ENCODE measurements around the gene NIM1K. TPM values are rescaled to one million over a fixed set of nuclear protein-coding genes. Genes with fewer than 3 reads are reported as not detected.

Gene NIM1K
- 0.11 TPM in 2 replicates for polyA plus RNA-seq (2013)

GRCh38 chr5:43191740-43192557 lies at the start of gene NIM1K:
Gene NIM1K (plus strand): TSS chr5:43192225. CDS start chr5:43245776, 53,551 bp downstream.
- Histone ChIP-seq H3K27ac (ENCODE audit: low read depth, low read length) (no peak within 1 kb of the TSS), H3K4me2 (ENCODE audit: low read length) (peak within 1 kb of the TSS; percentile 94), H3K14ac (ENCODE audit: low read length) (no peak within 1 kb of the TSS), H3K9me3 (ENCODE audit: insufficient read depth, low read depth, low read length) (peaks cover 4% of the 10 kb centered on the region), H4K8ac (ENCODE audit: low read depth, low read length) (no peak within 1 kb of the TSS), H4K12ac (ENCODE audit: low read depth, low read length) (no peak within 1 kb of the TSS), H3K9ac (ENCODE audit: low read length) (no peak within 1 kb of the TSS), H4K91ac (ENCODE audit: low read depth, low read length) (no peak within 1 kb of the TSS), H2AFZ (ENCODE audit: insufficient read depth, low read length, poor library complexity) (peak within 1 kb of the TSS; percentile 1), H2BK12ac (ENCODE audit: low read length) (no peak within 1 kb of the TSS), H3K79me2 (ENCODE audit: control insufficient read depth, insufficient read depth, low read length, poor library complexity) (no peaks in the 10 kb centered on the region), H2BK5ac (ENCODE audit: low read depth, low read length, poor library complexity) (no peak within 1 kb of the TSS), H3K4ac (ENCODE audit: low read depth, low read length) (no peak within 1 kb of the TSS), H2BK120ac (ENCODE audit: insufficient read depth, low read length, poor library complexity) (no peak within 1 kb of the TSS), H3K23ac (ENCODE audit: low read length) (peak within 1 kb of the TSS; percentile 87), H3K27me3 (ENCODE audit: insufficient read depth, low read length) (peaks cover 22% of the 10 kb centered on the region), H3K36me3 (ENCODE audit: control insufficient read depth in 1 of 2, insufficient read depth in 2 of 2, low read length in 2 of 2) (no peaks in the 10 kb centered on the region), H3K4me1 (ENCODE audit: control insufficient read depth in 1 of 2, insufficient read depth in 2 of 2, low read length in 2 of 2) (peaks cover 6 to 12% of the 10 kb centered on the region in 2 experiments), H3K79me1 (ENCODE audit: low read length) (no peaks in the 10 kb centered on the region), H3K18ac (ENCODE audit: low read length) (no peak within 1 kb of the TSS), H2AK5ac (ENCODE audit: low read length) (no peak within 1 kb of the TSS), H3K4me3 (ENCODE audit: low read depth, low read length) (peak within 1 kb of the TSS; percentile 67)
- DNase-seq, result peak in 1 of 2 donors; percentile 58
- no CpG with 5 or more reads among the region's 64 CpGs for WGBS (ENCODE audit: extremely low coverage, insufficient coverage, insufficient read length)

- no CpG with 5 or more reads among the region's 3 CpGs for WGBS (ENCODE audit: extremely low coverage, insufficient coverage, insufficient read length)
- H3K4me2 ChIP-seq (ENCODE audit: low read length), result no peak overlapping the region
- H2AK5ac ChIP-seq (ENCODE audit: low read length), result no peak overlapping the region
Observed at GRCh38 chr5:43145071-43145470, 47.0 kb upstream of the NIM1K start.

GRCh38 chr5:43146958-43147357 lies 45.1 kb upstream of the NIM1K start:
- Histone ChIP-seq H3K4me3 (ENCODE audit: low read depth, low read length) (no peak overlapping the region), H4K91ac (ENCODE audit: low read depth, low read length) (no peak overlapping the region), H3K23ac (ENCODE audit: low read length) (no peak overlapping the region), H3K14ac (ENCODE audit: low read length) (no peak overlapping the region), H3K79me1 (ENCODE audit: low read length) (no peaks in the 10 kb centered on the region), H2BK5ac (ENCODE audit: low read depth, low read length, poor library complexity) (no peak overlapping the region), H3K18ac (ENCODE audit: low read length) (no peak overlapping the region), H3K36me3 (ENCODE audit: control insufficient read depth in 1 of 2, insufficient read depth in 2 of 2, low read length in 2 of 2) (peaks cover 5 to 12% of the 10 kb centered on the region in 2 experiments), H2BK12ac (ENCODE audit: low read length) (no peak overlapping the region), H3K27me3 (ENCODE audit: insufficient read depth, low read length) (no peaks in the 10 kb centered on the region), H2AK5ac (ENCODE audit: low read length) (no peak overlapping the region), H3K4ac (ENCODE audit: low read depth, low read length) (no peak overlapping the region), H3K9ac (ENCODE audit: low read length) (no peak overlapping the region), H4K12ac (ENCODE audit: low read depth, low read length) (no peak overlapping the region), H4K8ac (ENCODE audit: low read depth, low read length) (no peak overlapping the region), H3K27ac (ENCODE audit: low read depth, low read length) (no peak overlapping the region), H3K4me2 (ENCODE audit: low read length) (no peak overlapping the region), H3K79me2 (ENCODE audit: control insufficient read depth, insufficient read depth, low read length, poor library complexity) (no peaks in the 10 kb centered on the region), H3K4me1 (ENCODE audit: control insufficient read depth in 1 of 2, insufficient read depth in 2 of 2, low read length in 2 of 2) (no peaks in the 10 kb centered on the region), H2AFZ (ENCODE audit: insufficient read depth, low read length, poor library complexity) (no peak overlapping the region), H3K9me3 (ENCODE audit: insufficient read depth, low read depth, low read length) (no peaks in the 10 kb centered on the region), H2BK120ac (ENCODE audit: insufficient read depth, low read length, poor library complexity) (no peak overlapping the region)
- DNase-seq, result no peak
- WGBS (ENCODE audit: extremely low coverage, insufficient coverage, insufficient read length), result no CpG with 5 or more reads among the region's 1 CpG

More at GRCh38 chr5:43145071-43145470, 47.0 kb upstream of the NIM1K start:
- no peak overlapping the region for H2BK12ac ChIP-seq (ENCODE audit: low read length)
- no peak overlapping the region for H3K4ac ChIP-seq (ENCODE audit: low read depth, low read length)
- H3K18ac ChIP-seq (ENCODE audit: low read length), result no peak overlapping the region
- H3K4me3 ChIP-seq (ENCODE audit: low read depth, low read length), result no peak overlapping the region
- no peak overlapping the region for H2AFZ ChIP-seq (ENCODE audit: insufficient read depth, low read length, poor library complexity)
- peaks cover 11 to 15% of the 10 kb centered on the region in 2 experiments for H3K36me3 ChIP-seq (ENCODE audit: control insufficient read depth in 1 of 2, insufficient read depth in 2 of 2, low read length in 2 of 2)
- H4K12ac ChIP-seq (ENCODE audit: low read depth, low read length), result no peak overlapping the region
- no peaks in the 10 kb centered on the region for H3K27me3 ChIP-seq (ENCODE audit: insufficient read depth, low read length)
- H3K9me3 ChIP-seq (ENCODE audit: insufficient read depth, low read depth, low read length), result no peaks in the 10 kb centered on the region
- H3K27ac ChIP-seq (ENCODE audit: low read depth, low read length), result no peak overlapping the region
- H2BK5ac ChIP-seq (ENCODE audit: low read depth, low read length, poor library complexity), result no peak overlapping the region
- no peak overlapping the region for H4K8ac ChIP-seq (ENCODE audit: low read depth, low read length)
- H3K14ac ChIP-seq (ENCODE audit: low read length), result no peak overlapping the region
- H4K91ac ChIP-seq (ENCODE audit: low read depth, low read length), result no peak overlapping the region
- no peak for DNase-seq
- no peaks in the 10 kb centered on the region for H3K79me2 ChIP-seq (ENCODE audit: control insufficient read depth, insufficient read depth, low read length, poor library complexity)
- H3K79me1 ChIP-seq (ENCODE audit: low read length), result no peaks in the 10 kb centered on the region
- no peaks in the 10 kb centered on the region for H3K4me1 ChIP-seq (ENCODE audit: control insufficient read depth in 1 of 2, insufficient read depth in 2 of 2, low read length in 2 of 2)
- no peak overlapping the region for H2BK120ac ChIP-seq (ENCODE audit: insufficient read depth, low read length, poor library complexity)
- no peak overlapping the region for H3K23ac ChIP-seq (ENCODE audit: low read length)
- H3K9ac ChIP-seq (ENCODE audit: low read length), result no peak overlapping the region

- Histone ChIP-seq H3K9ac (ENCODE audit: low read length) (no peak overlapping the region), H3K79me1 (ENCODE audit: low read length) (no peaks in the 10 kb centered on the region), H4K12ac (ENCODE audit: low read depth, low read length) (no peak overlapping the region), H2BK5ac (ENCODE audit: low read depth, low read length, poor library complexity) (no peak overlapping the region), H3K27ac (ENCODE audit: low read depth, low read length) (no peak overlapping the region), H3K4ac (ENCODE audit: low read depth, low read length) (no peak overlapping the region), H2BK120ac (ENCODE audit: insufficient read depth, low read length, poor library complexity) (no peak overlapping the region), H2AFZ (ENCODE audit: insufficient read depth, low read length, poor library complexity) (no peak overlapping the region), H3K14ac (ENCODE audit: low read length) (no peak overlapping the region), H3K4me3 (ENCODE audit: low read depth, low read length) (no peak overlapping the region), H3K23ac (ENCODE audit: low read length) (no peak overlapping the region), H3K4me1 (ENCODE audit: control insufficient read depth in 1 of 2, insufficient read depth in 2 of 2, low read length in 2 of 2) (no peaks in the 10 kb centered on the region), H3K79me2 (ENCODE audit: control insufficient read depth, insufficient read depth, low read length, poor library complexity) (no peaks in the 10 kb centered on the region), H3K9me3 (ENCODE audit: insufficient read depth, low read depth, low read length) (no peaks in the 10 kb centered on the region), H3K18ac (ENCODE audit: low read length) (no peak overlapping the region), H2AK5ac (ENCODE audit: low read length) (no peak overlapping the region), H4K8ac (ENCODE audit: low read depth, low read length) (no peak overlapping the region), H2BK12ac (ENCODE audit: low read length) (no peak overlapping the region), H3K27me3 (ENCODE audit: insufficient read depth, low read length) (no peaks in the 10 kb centered on the region), H3K36me3 (ENCODE audit: control insufficient read depth in 1 of 2, insufficient read depth in 2 of 2, low read length in 2 of 2) (peaks cover 3 to 8% of the 10 kb centered on the region in 2 experiments), H4K91ac (ENCODE audit: low read depth, low read length) (no peak overlapping the region), H3K4me2 (ENCODE audit: low read length) (no peak overlapping the region)
- WGBS (ENCODE audit: extremely low coverage, insufficient coverage, insufficient read length), result no CpG with 5 or more reads among the region's 1 CpG
- no peak for DNase-seq
Observed at GRCh38 chr5:43148417-43148816, 43.6 kb upstream of the NIM1K start.

Data from trophoblast cell (in vitro differentiated cells and primary cell).